Measurements from ENCODE around the gene HES3. TPM values are rescaled to one million over a fixed set of nuclear protein-coding genes. Genes with fewer than 3 reads are reported as not detected.
A peak's percentile ranks its signal among the peaks of the same experiment; 100 is the strongest.

The HES3 gene
- total RNA-seq, 1 experiment from 2014 or later = not detected

- Histone ChIP-seq H3K27ac (no peak overlapping the region), H3K4me1 (peaks cover 4% of the 10 kb centered on the region), H3K4me3 (no peak overlapping the region), H3K36me3 (no peaks in the 10 kb centered on the region; the same call in 1 of the 2 replicates), H3K27me3 (peaks cover 9% of the 10 kb centered on the region; the same call in 1 of the 2 replicates), H3K9me3 (replicated peaks) (no peaks in the 10 kb centered on the region)
- peak; percentile 94 to 95 for DNase-seq
Observed at GRCh38 chr1:6246497-6247467, 2.8 kb downstream of the HES3 start.

- H3K4me1 ChIP-seq = peaks cover 4% of the 10 kb centered on the region
- no peak overlapping the region for H3K27ac ChIP-seq
- peaks cover 3% of the 10 kb centered on the region; the same call in 1 of the 2 replicates for H3K36me3 ChIP-seq
- no peak overlapping the region for H3K4me3 ChIP-seq
- no peaks in the 10 kb centered on the region for H3K9me3 ChIP-seq (replicated peaks)
- peaks cover 7% of the 10 kb centered on the region; the same call in 1 of the 2 replicates for H3K27me3 ChIP-seq
- DNase-seq = no peak
Observed at GRCh38 chr1:6247651-6248050, 3.7 kb downstream of the HES3 start.

- Histone ChIP-seq H3K36me3 (peaks cover 3% of the 10 kb centered on the region), H3K4me3 (no peak overlapping the region), H3K27ac (no peak overlapping the region), H3K27me3 (peaks cover 1% of the 10 kb centered on the region; the same call in 1 of the 2 replicates), H3K9me3 (replicated peaks) (no peaks in the 10 kb centered on the region), H3K4me1 (peaks cover 4% of the 10 kb centered on the region)
- DNase-seq = no peak
Observed at GRCh38 chr1:6248161-6248776, 4.3 kb downstream of the HES3 start.

- Histone ChIP-seq H3K4me3 (no peak overlapping the region), H3K36me3 (peaks cover 11% of the 10 kb centered on the region), H3K4me1 (peaks cover 4% of the 10 kb centered on the region), H3K27me3 (no peaks in the 10 kb centered on the region), H3K9me3 (replicated peaks) (no peaks in the 10 kb centered on the region), H3K27ac (no peak overlapping the region)
- no peak for DNase-seq
Observed at GRCh38 chr1:6248932-6249738, 5.2 kb downstream of the HES3 start.

- H3K4me1 ChIP-seq = peaks cover 4% of the 10 kb centered on the region
- H3K27me3 ChIP-seq = no peaks in the 10 kb centered on the region
- peaks cover 16% of the 10 kb centered on the region for H3K36me3 ChIP-seq
- no peak for DNase-seq
- H3K27ac ChIP-seq = no peak overlapping the region
- H3K9me3 ChIP-seq (replicated peaks) = no peaks in the 10 kb centered on the region
- no peak overlapping the region for H3K4me3 ChIP-seq
Observed at GRCh38 chr1:6249739-6250689, 6.0 kb downstream of the HES3 start.

DNA sequence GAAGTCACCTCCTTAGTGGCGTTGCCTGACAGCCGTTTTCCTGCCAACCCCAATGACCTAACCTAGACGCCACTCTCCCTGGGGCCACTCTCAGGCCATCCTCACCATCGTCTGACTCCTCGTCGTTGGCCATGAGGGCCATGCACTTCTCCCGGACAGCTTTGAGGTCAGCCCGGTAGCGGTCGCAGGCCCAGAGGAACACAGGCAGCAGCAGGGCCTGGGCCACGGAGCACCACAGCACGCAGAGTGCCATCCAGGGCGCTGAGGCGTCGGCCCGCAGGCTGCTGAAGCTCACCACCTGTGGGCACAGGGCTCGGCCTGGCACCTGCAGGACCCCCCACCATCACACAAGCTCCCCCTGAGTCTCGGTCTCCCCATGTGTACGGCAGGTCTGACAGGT, 7.3 kb downstream of the HES3 start:
- Histone ChIP-seq H3K36me3 (peaks cover 16% of the 10 kb centered on the region), H3K27ac (no peak overlapping the region), H3K4me1 (peaks cover 4% of the 10 kb centered on the region), H3K4me3 (no peak overlapping the region), H3K9me3 (replicated peaks) (no peaks in the 10 kb centered on the region), H3K27me3 (no peaks in the 10 kb centered on the region)
- DNase-seq = peak in 1 of 2 experiments; percentile 4

DNA sequence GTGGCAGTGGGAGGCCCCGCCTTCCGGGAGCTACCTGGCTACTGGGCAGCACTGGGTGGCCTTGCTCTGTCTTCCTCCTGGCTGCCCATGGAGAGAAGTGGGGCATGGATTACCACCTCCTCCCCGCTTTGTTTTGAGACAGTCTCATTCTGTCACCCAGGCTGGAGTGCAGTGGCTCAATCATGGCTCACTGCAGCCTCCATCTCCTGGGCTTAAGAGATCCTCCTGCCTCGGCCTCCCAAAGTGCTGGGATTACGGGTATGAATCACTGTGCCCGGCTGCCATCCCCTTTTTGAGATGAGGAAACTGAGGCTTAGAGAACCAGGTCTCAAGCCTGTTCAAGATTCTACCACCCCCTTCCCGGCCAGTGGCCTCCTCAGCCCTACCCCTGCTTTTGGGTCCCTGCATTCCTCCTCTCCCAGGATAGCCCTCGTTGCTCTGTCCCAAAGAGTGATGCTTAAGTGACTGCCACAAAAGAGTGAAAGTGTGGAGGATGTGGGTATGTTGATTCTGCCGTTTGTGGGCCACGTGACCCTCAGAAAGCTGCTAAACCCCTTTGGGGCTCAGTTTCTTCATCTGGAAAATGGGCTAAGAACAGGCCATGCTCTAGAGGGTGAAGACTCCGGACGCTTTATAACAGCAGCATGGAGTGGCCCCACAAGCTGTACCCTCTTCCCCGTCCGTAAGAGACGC, 7.8 kb downstream of the HES3 start:
- Histone ChIP-seq H3K4me3 (no peak overlapping the region), H3K27me3 (no peaks in the 10 kb centered on the region), H3K27ac (no peak overlapping the region), H3K4me1 (peaks cover 4% of the 10 kb centered on the region), H3K36me3 (peaks cover 16% of the 10 kb centered on the region), H3K9me3 (replicated peaks) (no peaks in the 10 kb centered on the region)
- no peak for DNase-seq

DNA sequence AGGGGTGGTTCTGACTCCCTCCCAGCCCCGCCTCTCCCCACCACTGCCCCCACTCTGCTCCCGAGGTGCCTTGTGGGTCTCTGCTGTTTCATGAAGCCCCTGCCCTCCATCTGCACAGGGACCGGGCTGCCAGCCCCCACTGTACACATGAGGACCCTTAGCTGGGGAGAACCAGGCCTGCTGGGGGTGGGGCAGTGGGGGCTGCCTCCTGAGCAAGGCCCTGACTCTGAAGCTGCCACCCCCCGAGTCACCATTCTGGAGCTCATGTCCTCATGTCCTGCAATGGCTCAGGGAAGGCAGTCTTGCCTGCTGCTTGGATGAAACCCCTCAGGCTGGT, 8.4 kb downstream of the HES3 start:
- Histone ChIP-seq H3K27me3 (no peaks in the 10 kb centered on the region), H3K4me3 (no peak overlapping the region), H3K36me3 (peaks cover 16% of the 10 kb centered on the region), H3K27ac (no peak overlapping the region), H3K4me1 (no peaks in the 10 kb centered on the region), H3K9me3 (replicated peaks) (no peaks in the 10 kb centered on the region)
- no peak for DNase-seq

DNA sequence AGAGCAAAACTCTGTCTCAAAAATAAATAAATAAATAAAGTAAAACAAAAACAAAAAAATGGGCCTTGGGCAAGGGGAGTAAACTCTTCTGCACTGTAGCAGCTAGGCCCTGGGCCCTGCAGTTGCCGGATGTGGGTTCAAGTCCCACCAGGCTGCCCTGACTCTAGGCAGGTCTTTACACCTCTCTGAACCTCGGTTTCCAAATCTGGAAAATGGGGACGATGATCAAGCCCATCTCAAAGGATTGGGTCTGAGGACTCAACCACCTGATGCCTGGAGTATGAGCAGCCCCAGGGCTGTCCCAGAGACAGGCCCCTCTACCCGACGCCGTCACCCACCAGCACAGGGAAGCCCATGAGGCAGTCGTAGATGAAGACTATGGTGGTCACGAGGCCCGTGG, 9.4 kb downstream of the HES3 start:
- H3K27ac ChIP-seq = no peak overlapping the region
- DNase-seq = no peak
- H3K36me3 ChIP-seq = peaks cover 16% of the 10 kb centered on the region
- H3K4me1 ChIP-seq = no peaks in the 10 kb centered on the region
- no peak overlapping the region for H3K4me3 ChIP-seq
- H3K9me3 ChIP-seq (replicated peaks) = no peaks in the 10 kb centered on the region
- no peaks in the 10 kb centered on the region for H3K27me3 ChIP-seq

- H3K36me3 ChIP-seq = peaks cover 16% of the 10 kb centered on the region
- H3K27me3 ChIP-seq = no peaks in the 10 kb centered on the region
- H3K4me3 ChIP-seq = no peak overlapping the region
- 0 out of 2 replicates have a peak, but pooled peaks cover 2% of the 10 kb centered on the region for H3K4me1 ChIP-seq
- DNase-seq = no peak
- H3K9me3 ChIP-seq (replicated peaks) = no peaks in the 10 kb centered on the region
- no peak overlapping the region for H3K27ac ChIP-seq
Observed at GRCh38 chr1:6254691-6255090, 10.7 kb downstream of the HES3 start.

- H3K36me3 ChIP-seq = peaks cover 16% of the 10 kb centered on the region
- 0 out of 2 replicates have a peak, but pooled peaks cover 4% of the 10 kb centered on the region for H3K4me1 ChIP-seq
- no peaks in the 10 kb centered on the region for H3K27me3 ChIP-seq
- H3K4me3 ChIP-seq = no peak overlapping the region
- no peak overlapping the region for H3K27ac ChIP-seq
- no peaks in the 10 kb centered on the region for H3K9me3 ChIP-seq (replicated peaks)
- no peak for DNase-seq
Observed at GRCh38 chr1:6256645-6257044, 12.7 kb downstream of the HES3 start.

- peaks cover 13% of the 10 kb centered on the region; the same call in 1 of the 2 replicates for H3K36me3 ChIP-seq
- no peak overlapping the region for H3K27ac ChIP-seq
- DNase-seq = no peak
- H3K4me3 ChIP-seq = no peak overlapping the region
- H3K27me3 ChIP-seq = no peaks in the 10 kb centered on the region
- H3K9me3 ChIP-seq (replicated peaks) = no peaks in the 10 kb centered on the region
- H3K4me1 ChIP-seq = peaks cover 13% of the 10 kb centered on the region
Observed at GRCh38 chr1:6257541-6258069, 13.6 kb downstream of the HES3 start.

GRCh38 chr1:6258675-6259074, 14.7 kb downstream of the HES3 start:
- no peaks in the 10 kb centered on the region for H3K27me3 ChIP-seq
- DNase-seq = no peak
- no peak overlapping the region for H3K27ac ChIP-seq
- H3K36me3 ChIP-seq = 0 out of 2 replicates have a peak, but pooled peaks cover 9% of the 10 kb centered on the region
- H3K4me3 ChIP-seq = no peak overlapping the region
- H3K4me1 ChIP-seq = peaks cover 24% of the 10 kb centered on the region
- H3K9me3 ChIP-seq (replicated peaks) = no peaks in the 10 kb centered on the region

All from SJCRH30 (cell line).